Measurements from ENCODE around the gene STXBP6. TPM values are rescaled to one million over a fixed set of nuclear protein-coding genes. Genes with fewer than 3 reads are reported as not detected.
A peak's percentile ranks its signal among the peaks of the same experiment; 100 is the strongest.

STXBP6 gene
- total and polyA plus RNA-seq, 2 of the 13 experiments (the other 11 are each of a cell fraction or from before 2014, with no cell fraction given), result 35.3 to 42.8 TPM

- ATAC-seq (peak; percentile 66), FAIRE-seq (no peak), DNase-seq (ENCODE audit: low spot score) (peak; percentile 43)
- H3K4me3 ChIP-seq (replicated peaks in 1 of 3; ENCODE audit: insufficient read depth in 1 of 3, low read depth in 2 of 3, low read length in 3 of 3), result no peak overlapping the region
- H4K20me1 ChIP-seq (ENCODE audit: insufficient read depth, low read length), result no peaks in the 10 kb centered on the region
- 83% methylated on average over 4 of the region's 4 CpGs for WGBS (ENCODE audit: low lambda C conversion rate)
- intact Hi-C loops (cut with micrococcal nuclease; ENCODE audit: unreplicated experiment), result no loop called here
- H3K9ac ChIP-seq (ENCODE audit: insufficient read depth, low read depth, low read length), result no peak overlapping the region
- H3K4me2 ChIP-seq (ENCODE audit: low read depth, low read length), result no peak overlapping the region
- H3K79me2 ChIP-seq (ENCODE audit: insufficient read depth, low read length), result no peaks in the 10 kb centered on the region
- H2AFZ ChIP-seq (ENCODE audit: low read length), result no peak overlapping the region
- no peaks in the 10 kb centered on the region for H3K9me3 ChIP-seq (ENCODE audit: low read length)
- BruUV-seq (replicated peaks), result no TSS peak
- in situ Hi-C loops (cut with HindIII; ENCODE audit: extremely low pct_ligation_motif_present, low pct_unique_long_range_greater_than_20kb), result no loop called here
- ChIA-PET CTCF (ENCODE audit: low intra/inter-chr PET ratio, low total read pairs) (no interaction called here), POLR2A (interaction anchor here (0.6 to 3.5 kb wide), 5 partner anchors 10 to 43 kb away, joined by 3 to 17 read pairs (median 4); no protein-coding TSS in a partner anchor)
- peaks cover 9% of the 10 kb centered on the region for H3K4me1 ChIP-seq (ENCODE audit: insufficient read depth, low read length)
- H3K36me3 ChIP-seq (replicated peaks in 1 of 2; ENCODE audit: control insufficient read depth in 1 of 2, insufficient read depth in 2 of 2, low read length in 2 of 2), result no peaks in the 10 kb centered on the region
- no peaks in the 10 kb centered on the region for H3K27me3 ChIP-seq (ENCODE audit: control insufficient read depth in 1 of 2, insufficient read depth in 2 of 2, low read length in 2 of 2)
- H3K27ac ChIP-seq (ENCODE audit: extremely low read length, insufficient read depth, low read length), result no peak overlapping the region
- no peak for TF ChIP-seq ZNF253 (CRISPR knock-in tag; IDR thresholded peaks at IDR 0.05; ENCODE audit: borderline replicate concordance)
- TF ChIP-seq SMAD9 (CRISPR knock-in tag; IDR thresholded peaks at IDR 0.05), result no peak
- TF ChIP-seq SALL2 (CRISPR knock-in tag; IDR thresholded peaks at IDR 0.05), result no peak
- TF ChIP-seq ESRRA (CRISPR knock-in tag; IDR thresholded peaks at IDR 0.05; ENCODE audit: low read depth), result no peak
- no peak for TF ChIP-seq NFKBIZ (CRISPR knock-in tag; IDR thresholded peaks at IDR 0.05)
- TF ChIP-seq NR2F6 (IDR thresholded peaks at IDR 0.05), result no peak
- TF ChIP-seq NR2F6 (CRISPR knock-in tag; IDR thresholded peaks at IDR 0.05), result no peak
- no peak for TF ChIP-seq ATF7-NPFF (CRISPR knock-in tag; IDR thresholded peaks at IDR 0.05; ENCODE audit: low read depth)
- no peak for TF ChIP-seq ZNF414 (CRISPR knock-in tag; IDR thresholded peaks at IDR 0.05)
- TF ChIP-seq ZNF333 (CRISPR knock-in tag; IDR thresholded peaks at IDR 0.05; ENCODE audit: borderline replicate concordance), result no peak
- no peak for TF ChIP-seq MTF1 (CRISPR knock-in tag; IDR thresholded peaks at IDR 0.05)
- no peak for TF ChIP-seq ZKSCAN5 (CRISPR knock-in tag; IDR thresholded peaks at IDR 0.05)
- peak; percentile 35 for TF ChIP-seq TEAD3 (CRISPR knock-in tag; optimal IDR thresholded peaks at IDR 0.05; ENCODE audit: borderline replicate concordance)
- TF ChIP-seq NKX3-1 (CRISPR knock-in tag; IDR thresholded peaks at IDR 0.05), result no peak
- TF ChIP-seq TAF1 (CRISPR knock-in tag; IDR thresholded peaks at IDR 0.05), result no peak
- no peak for TF ChIP-seq PREB (CRISPR knock-in tag; IDR thresholded peaks at IDR 0.05)
- TF ChIP-seq ZNF768 (CRISPR knock-in tag; IDR thresholded peaks at IDR 0.05), result no peak
- no peak for TF ChIP-seq ZC3H13 (CRISPR knock-in tag; IDR thresholded peaks at IDR 0.05)
- TF ChIP-seq HOXA5 (CRISPR knock-in tag; IDR thresholded peaks at IDR 0.05), result 0 out of 2 replicates have a peak, but pooled peaks have one; percentile 24
- no peak for TF ChIP-seq ZNF451 (CRISPR knock-in tag; IDR thresholded peaks at IDR 0.05)
- no peak for TF ChIP-seq NFRKB (IDR thresholded peaks at IDR 0.05)
- TF ChIP-seq ZNF879 (CRISPR knock-in tag; IDR thresholded peaks at IDR 0.05), result no peak
- no peak for TF ChIP-seq JUNB (CRISPR knock-in tag; IDR thresholded peaks at IDR 0.05; ENCODE audit: borderline replicate concordance)
- peak; percentile 22 for TF ChIP-seq ASH2L (IDR thresholded peaks at IDR 0.05; ENCODE audit: insufficient read length, low read depth, low read length)
- TF ChIP-seq ZNF235 (CRISPR knock-in tag; IDR thresholded peaks at IDR 0.05; ENCODE audit: borderline replicate concordance), result no peak
- TF ChIP-seq PHF8 (CRISPR knock-in tag; IDR thresholded peaks at IDR 0.05), result no peak
- no peak for TF ChIP-seq ZSCAN20 (CRISPR knock-in tag; IDR thresholded peaks at IDR 0.05; ENCODE audit: borderline replicate concordance)
- peak; percentile 96; the same call in 1 of the 2 replicates for TF ChIP-seq CEBPB (IDR thresholded peaks at IDR 0.05; ENCODE audit: borderline replicate concordance, low read depth, low read length)
- TF ChIP-seq HOXA7 (CRISPR knock-in tag; IDR thresholded peaks at IDR 0.05), result no peak
Observed at GRCh38 chr14:24861083-24861630, 188.8 kb downstream of the STXBP6 start.

Measured in HepG2 (cell line).